Common myeloid progenitor, CD34-positive (primary cell): Measurements from ENCODE around the gene HS6ST3.

ENCODE experiments used
- CTCF ChIA-PET: fragments of 350-600 bp; sonication (Branson Sonifier 250); formaldehyde crosslinking; loops from one replicate; lab custom pipeline; 2021; ENCODE audit warnings: antibody characterized with exemption; lab: Charles Lee
- POLR2A ChIA-PET: fragments of 350-600 bp; sonication (Branson Sonifier 250); formaldehyde crosslinking; loops from one replicate; lab custom pipeline; 2021; ENCODE audit warnings: antibody characterized with exemption; lab: Charles Lee
- DNase-seq, 3 donors: peaks; one replicate each; pipeline versions ENCODE4 v3.0.0 to v3.0.0-alpha.2; 2013
- H3K27ac ChIP-seq, 2 experiments: 1 replicate in 1 of 2; 2 replicates in 1 of 2; pipeline ENCODE4 v1.7.0; 2013; ENCODE audit warnings: inconsistent platforms in 2 of 2, low read length in 2 of 2, mild to moderate bottlenecking in 2 of 2, low read depth in 1 of 2, moderate library complexity in 1 of 2; ENCODE audit not compliant: severe bottlenecking in 2 of 2, insufficient read depth in 1 of 2, poor library complexity in 1 of 2
- H3K27me3 ChIP-seq, 5 experiments: replicated peaks in 2 of 5; 1 replicate in 3 of 5; 2 replicates in 2 of 5; pipeline versions ENCODE4 v1.6.1 to v1.7.0; 2013; ENCODE audit warnings: low read length in 4 of 5, mild to moderate bottlenecking in 2 of 5, moderate library complexity in 2 of 5, inconsistent platforms in 1 of 5; ENCODE audit not compliant: insufficient read depth in 5 of 5, control insufficient read depth in 4 of 5
- H3K36me3 ChIP-seq, 4 experiments: 1 replicate in 2 of 4; 2 replicates in 2 of 4; pipeline versions ENCODE4 v1.6.1 to v1.7.0; 2013; ENCODE audit warnings: low read length in 3 of 4, control low read depth in 1 of 4, mild to moderate bottlenecking in 1 of 4; ENCODE audit not compliant: control insufficient read depth in 4 of 4, insufficient read depth in 4 of 4
- H3K4me1 ChIP-seq, 4 experiments: 1 replicate in 3 of 4; 2 replicates in 1 of 4; pipeline versions ENCODE4 v1.6.1 to v1.7.1; 2013; ENCODE audit warnings: low read length in 3 of 4, mild to moderate bottlenecking in 3 of 4, control low read depth in 1 of 4, inconsistent platforms in 1 of 4, moderate library complexity in 1 of 4; ENCODE audit not compliant: control insufficient read depth in 4 of 4, insufficient read depth in 4 of 4; ENCODE audit errors: control extremely low read depth in 1 of 4
- H3K4me3 ChIP-seq, 7 experiments: 1 replicate in 4 of 7; 2 replicates in 3 of 7; pipeline versions ENCODE4 v1.5.1 to v1.7.0; 2013; ENCODE audit warnings: mild to moderate bottlenecking in 7 of 7, low read length in 6 of 7, moderate library complexity in 6 of 7, inconsistent platforms in 2 of 7, low read depth in 2 of 7, control low read depth in 1 of 7; ENCODE audit not compliant: insufficient read depth in 4 of 7, control insufficient read depth in 1 of 7; ENCODE audit errors: extremely low read depth in 1 of 7
- H3K9me3 ChIP-seq, 5 experiments: 1 replicate in 4 of 5; 2 replicates in 1 of 5; pipeline versions ENCODE4 v1.6.1 to v1.7.1; 2013; ENCODE audit warnings: low read length in 4 of 5, mild to moderate bottlenecking in 2 of 5, inconsistent platforms in 1 of 5, low read depth in 1 of 5, moderate library complexity in 1 of 5; ENCODE audit not compliant: control insufficient read depth in 4 of 5, insufficient read depth in 2 of 5; ENCODE audit errors: control extremely low read depth in 1 of 5
- WGBS: methylation state at CpG from one replicate; pipeline ENCODE4 v1.1.5; 2013; ENCODE audit not compliant: insufficient coverage; 5-methylcytosine and 5-hydroxymethylcytosine counted together

The HS6ST3 gene

GRCh38 chr13:96743296-96744089, 653.6 kb downstream of the HS6ST3 start:
- 44% methylated on average over 2 of the region's 3 CpGs for WGBS
- Histone ChIP-seq H3K9me3 (no peaks in the 10 kb centered on the region), H3K4me1 (no peaks in the 10 kb centered on the region), H3K4me3 (no peak overlapping the region), H3K36me3 (no peaks in the 10 kb centered on the region), H3K27ac (no peak overlapping the region), H3K27me3 (no peaks in the 10 kb centered on the region)
- POLR2A ChIA-PET = no interaction called here
- DNase-seq = no peak
- CTCF ChIA-PET = no interaction called here

GRCh38 chr13:96744367-96745331, 654.7 kb downstream of the HS6ST3 start:
- Histone ChIP-seq H3K9me3 (no peaks in the 10 kb centered on the region), H3K27ac (no peak overlapping the region), H3K4me1 (no peaks in the 10 kb centered on the region), H3K27me3 (no peaks in the 10 kb centered on the region), H3K4me3 (no peak overlapping the region), H3K36me3 (no peaks in the 10 kb centered on the region)
- 63% methylated on average over 2 of the region's 5 CpGs for WGBS
- DNase-seq = no peak
- POLR2A ChIA-PET = no interaction called here
- CTCF ChIA-PET = no interaction called here

GRCh38 chr13:96746886-96747285, 657.0 kb downstream of the HS6ST3 start:
- Histone ChIP-seq H3K4me3 (no peak overlapping the region), H3K36me3 (no peaks in the 10 kb centered on the region), H3K27me3 (no peaks in the 10 kb centered on the region), H3K27ac (no peak overlapping the region), H3K9me3 (no peaks in the 10 kb centered on the region), H3K4me1 (no peaks in the 10 kb centered on the region)
- no peak for DNase-seq
- POLR2A ChIA-PET = no interaction called here
- CTCF ChIA-PET = no interaction called here
- no CpG with 5 or more reads among the region's 1 CpG for WGBS

GRCh38 chr13:96749825-96750224, 659.9 kb downstream of the HS6ST3 start:
- H3K36me3 ChIP-seq = no peaks in the 10 kb centered on the region
- H3K4me1 ChIP-seq = no peaks in the 10 kb centered on the region
- no peak overlapping the region for H3K27ac ChIP-seq
- H3K9me3 ChIP-seq = no peaks in the 10 kb centered on the region
- DNase-seq = no peak
- H3K27me3 ChIP-seq = no peaks in the 10 kb centered on the region
- ChIA-PET POLR2A (no interaction called here), CTCF (no interaction called here)
- H3K4me3 ChIP-seq = no peak overlapping the region

- no peak for DNase-seq
- ChIA-PET POLR2A (no interaction called here), CTCF (no interaction called here)
- no peaks in the 10 kb centered on the region for H3K27me3 ChIP-seq
- no CpG with 5 or more reads among the region's 1 CpG for WGBS
- no peaks in the 10 kb centered on the region for H3K4me1 ChIP-seq
- no peaks in the 10 kb centered on the region for H3K36me3 ChIP-seq
- no peak overlapping the region for H3K4me3 ChIP-seq
- no peak overlapping the region for H3K27ac ChIP-seq
- no peaks in the 10 kb centered on the region for H3K9me3 ChIP-seq
Observed at GRCh38 chr13:96751089-96751488, 661.2 kb downstream of the HS6ST3 start.

- ChIA-PET CTCF (no interaction called here), POLR2A (no interaction called here)
- H3K36me3 ChIP-seq = no peaks in the 10 kb centered on the region
- H3K27me3 ChIP-seq = no peaks in the 10 kb centered on the region
- DNase-seq = no peak
- H3K27ac ChIP-seq = no peak overlapping the region
- H3K4me1 ChIP-seq = no peaks in the 10 kb centered on the region
- no peak overlapping the region for H3K4me3 ChIP-seq
- H3K9me3 ChIP-seq = no peaks in the 10 kb centered on the region
Observed at GRCh38 chr13:96762876-96763275, 673.0 kb downstream of the HS6ST3 start.

GRCh38 chr13:96766306-96766705, 676.4 kb downstream of the HS6ST3 start:
- no peak for DNase-seq
- H3K9me3 ChIP-seq = no peaks in the 10 kb centered on the region
- no peak overlapping the region for H3K27ac ChIP-seq
- no CpG with 5 or more reads among the region's 3 CpGs for WGBS
- ChIA-PET POLR2A (no interaction called here), CTCF (interaction anchor here (0.7 kb wide), 1 partner anchor 27 kb away, joined by 3 read pairs; no protein-coding TSS in a partner anchor)
- H3K36me3 ChIP-seq = no peaks in the 10 kb centered on the region
- no peaks in the 10 kb centered on the region for H3K27me3 ChIP-seq
- H3K4me3 ChIP-seq = no peak overlapping the region
- no peaks in the 10 kb centered on the region for H3K4me1 ChIP-seq
